ENCODE results near the gene STPG1. TPM values are rescaled to one million over a fixed set of nuclear protein-coding genes. Genes with fewer than 3 reads are reported as not detected.

STPG1 gene
- total RNA-seq, 2 donors from 2014 or later = 17.6 to 24.7 TPM

- ATAC-seq (no peak), DNase-seq (no peak)
- intact Hi-C loops (cut with DNase I, micrococcal nuclease) = no loop called here
Observed at GRCh38 chr1:24353292-24353891, 60.2 kb downstream of the STPG1 start.

- ATAC-seq = no peak
Observed at GRCh38 chr1:24351918-24352627, 61.5 kb downstream of the STPG1 start.

GRCh38 chr1:24351247-24351646 lies 62.3 kb downstream of the STPG1 start:
- ATAC-seq (no peak), DNase-seq (no peak)
- intact Hi-C loops (cut with DNase I, micrococcal nuclease) = no loop called here

More at GRCh38 chr1:24351918-24352627, 61.5 kb downstream of the STPG1 start:
- intact Hi-C loops (cut with DNase I, micrococcal nuclease) = no loop called here
- DNase-seq = no peak

- DNase-seq (no peak), ATAC-seq (no peak)
- intact Hi-C loops (cut with DNase I, micrococcal nuclease) = no loop called here
Observed at GRCh38 chr1:24349891-24350290, 63.7 kb downstream of the STPG1 start.

GRCh38 chr1:24348196-24348595 lies 65.4 kb downstream of the STPG1 start:
- intact Hi-C loops (cut with DNase I, micrococcal nuclease) = no loop called here
- ATAC-seq (no peak), DNase-seq (no peak)

GRCh38 chr1:24347159-24347934 lies 66.2 kb downstream of the STPG1 start:
- intact Hi-C loops (cut with DNase I, micrococcal nuclease) = no loop called here
- DNase-seq (no peak), ATAC-seq (no peak)

GRCh38 chr1:24345334-24345733 lies 68.2 kb downstream of the STPG1 start:
- no peak for DNase-seq
- intact Hi-C loops (cut with DNase I, micrococcal nuclease) = no loop called here
- peak; percentile 41 for ATAC-seq

- no peak for ATAC-seq
- intact Hi-C loops (cut with DNase I, micrococcal nuclease) = no loop called here
Observed at GRCh38 chr1:24344090-24344742, 69.4 kb downstream of the STPG1 start.

GRCh38 chr1:24343412-24344089 lies 70.0 kb downstream of the STPG1 start:
- peak; percentile 69 for ATAC-seq
- intact Hi-C loops (cut with DNase I, micrococcal nuclease) = no loop called here
- no peak for DNase-seq

More at GRCh38 chr1:24344090-24344742, 69.4 kb downstream of the STPG1 start:
- DNase-seq = no peak

GRCh38 chr1:24341260-24341659 lies 72.3 kb downstream of the STPG1 start:
- no peak for DNase-seq
- ATAC-seq = no peak
- intact Hi-C loops (cut with DNase I, micrococcal nuclease) = no loop called here

- intact Hi-C loops (cut with DNase I, micrococcal nuclease) = no loop called here
Observed at GRCh38 chr1:24340770-24341169, 72.8 kb downstream of the STPG1 start.

GRCh38 chr1:24339996-24340395 lies 73.6 kb downstream of the STPG1 start:
- DNase-seq (no peak), ATAC-seq (no peak)
- intact Hi-C loops (cut with DNase I, micrococcal nuclease) = no loop called here

More at GRCh38 chr1:24340770-24341169, 72.8 kb downstream of the STPG1 start:
- no peak for ATAC-seq
- DNase-seq = no peak

GRCh38 chr1:24338447-24338846 lies 75.1 kb downstream of the STPG1 start:
- DNase-seq (no peak), ATAC-seq (no peak)
- intact Hi-C loops (cut with DNase I, micrococcal nuclease) = no loop called here

GRCh38 chr1:24337455-24337854 lies 76.1 kb downstream of the STPG1 start:
- DNase-seq (no peak), ATAC-seq (no peak)
- intact Hi-C loops (cut with DNase I, micrococcal nuclease) = no loop called here

GRCh38 chr1:24336075-24336474 lies 77.5 kb downstream of the STPG1 start:
- intact Hi-C loops (cut with DNase I, micrococcal nuclease) = no loop called here
- DNase-seq (no peak), ATAC-seq (no peak)

- ATAC-seq (no peak), DNase-seq (no peak)
Observed at GRCh38 chr1:24331961-24332673, 81.5 kb downstream of the STPG1 start.

GRCh38 chr1:24329797-24330543 lies 83.6 kb downstream of the STPG1 start:
- DNase-seq (no peak), ATAC-seq (no peak)
- intact Hi-C loops (cut with DNase I, micrococcal nuclease) = no loop called here

More at GRCh38 chr1:24331961-24332673, 81.5 kb downstream of the STPG1 start:
- intact Hi-C loops (cut with DNase I, micrococcal nuclease) = no loop called here

- intact Hi-C loops (cut with DNase I, micrococcal nuclease) = no loop called here
- ATAC-seq (no peak), DNase-seq (no peak)
Observed at GRCh38 chr1:24329331-24329730, 84.3 kb downstream of the STPG1 start.

All from left colon (tissue), 2 donors.